Measurements from ENCODE around the gene RPTN.
"Not testable (repeated sequence)": the region's sequence is repeated elsewhere in the genome, so short reads cannot be mapped to it uniquely, and the experiment has no call there.

RPTN gene

DNA sequence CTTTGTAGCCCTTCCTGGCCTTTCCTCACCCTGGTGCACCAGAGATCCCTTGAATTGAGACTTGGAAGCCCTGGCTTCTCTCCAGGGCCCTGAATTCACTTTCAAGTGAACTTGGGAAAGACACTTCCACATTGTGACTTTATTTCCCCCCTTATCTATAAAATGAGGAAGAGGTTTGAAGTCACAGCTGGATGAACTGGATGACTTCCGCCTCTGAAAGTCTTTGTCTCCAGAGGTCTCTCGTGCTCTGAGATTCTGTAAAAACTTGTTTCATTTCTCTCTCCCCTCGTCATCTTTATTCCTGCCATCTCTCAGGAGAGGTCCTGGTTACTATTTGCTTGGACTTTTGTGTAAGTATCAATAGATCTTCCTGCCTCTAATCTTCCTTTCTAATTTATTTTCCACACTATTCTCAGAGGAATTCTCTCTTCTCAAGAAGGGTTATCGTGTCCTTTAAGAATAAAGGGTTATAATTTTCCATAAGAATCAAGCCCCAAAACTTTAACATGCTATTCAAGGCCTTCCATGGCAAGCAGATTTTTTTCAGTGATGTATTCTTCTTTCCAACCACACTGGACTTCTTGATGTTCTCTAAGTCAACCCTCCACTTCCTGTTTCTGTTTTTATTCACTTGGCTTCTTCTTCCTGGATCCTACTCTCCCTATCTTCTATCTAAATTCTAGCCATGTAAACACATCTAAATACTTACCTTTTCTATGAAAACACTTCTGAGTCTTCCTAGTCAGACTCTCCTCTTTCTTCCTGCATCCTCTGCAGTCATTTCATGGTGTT lies 6.5 kb upstream of the RPTN start:
- no peak for DNase-seq (ENCODE audit: low read depth in 2 of 2)

DNA sequence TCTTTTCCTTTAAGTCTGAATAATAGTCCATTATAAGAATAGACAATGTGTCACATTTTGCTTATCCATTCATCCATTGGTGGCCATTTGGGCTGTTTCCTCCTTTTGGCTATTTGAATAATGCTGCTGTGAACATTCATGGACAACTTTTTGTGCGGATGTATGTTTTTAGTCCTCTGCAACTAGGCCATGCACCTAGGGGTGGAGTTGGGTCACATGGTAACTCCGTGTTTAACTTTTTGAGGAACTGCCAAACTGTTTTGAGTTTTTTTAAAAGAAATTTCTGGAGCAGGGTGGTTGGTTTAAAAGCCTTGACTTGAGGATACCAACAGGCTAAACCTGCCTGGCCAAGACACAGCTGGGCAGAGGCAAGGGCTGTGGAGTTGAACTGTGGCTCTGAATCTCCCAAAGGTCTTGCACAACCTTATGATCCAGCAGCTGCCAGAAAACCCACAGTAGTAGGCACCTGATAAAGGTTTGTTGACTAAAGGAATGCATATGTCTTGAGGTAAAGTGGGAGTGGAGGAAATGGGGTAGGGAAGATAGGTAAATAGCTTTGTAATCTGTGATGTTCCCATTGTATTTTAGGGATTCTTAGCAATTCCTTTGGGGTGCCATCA lies 5.6 kb upstream of the RPTN start:
- no peak for DNase-seq (ENCODE audit: low read depth in 2 of 2)

DNA sequence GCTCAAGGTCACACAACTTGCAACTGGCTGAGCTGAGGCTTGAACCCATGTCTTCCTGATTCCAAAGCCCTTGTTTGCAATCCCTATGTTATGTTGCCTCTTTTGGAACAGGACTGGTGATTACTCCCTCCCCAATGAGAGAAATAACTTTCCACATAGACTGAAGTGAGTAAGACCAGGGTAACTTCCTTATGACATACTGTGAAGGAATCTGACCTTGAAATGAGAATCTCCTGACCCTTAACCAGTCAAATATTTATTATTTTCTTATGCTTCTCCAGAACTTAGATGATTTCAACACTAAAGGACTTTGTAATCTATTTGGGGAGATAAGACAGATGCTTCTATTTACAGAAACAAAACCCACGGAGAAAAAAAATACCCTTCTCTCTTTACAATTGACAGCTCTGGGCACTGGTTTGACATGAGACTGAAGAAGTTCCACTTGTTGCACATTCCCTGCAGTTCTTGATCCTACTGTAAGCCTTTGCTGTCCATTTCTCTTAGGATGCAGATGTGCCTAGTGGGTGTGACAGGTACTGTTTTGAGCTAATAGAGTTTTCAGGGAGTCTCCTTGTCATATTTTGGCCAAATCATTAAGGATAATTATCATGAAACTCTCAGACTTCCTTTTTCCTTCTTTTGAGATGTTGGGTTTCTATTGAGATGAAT lies 3.9 kb upstream of the RPTN start:
- no peak for DNase-seq (ENCODE audit: low read depth in 2 of 2)

DNA sequence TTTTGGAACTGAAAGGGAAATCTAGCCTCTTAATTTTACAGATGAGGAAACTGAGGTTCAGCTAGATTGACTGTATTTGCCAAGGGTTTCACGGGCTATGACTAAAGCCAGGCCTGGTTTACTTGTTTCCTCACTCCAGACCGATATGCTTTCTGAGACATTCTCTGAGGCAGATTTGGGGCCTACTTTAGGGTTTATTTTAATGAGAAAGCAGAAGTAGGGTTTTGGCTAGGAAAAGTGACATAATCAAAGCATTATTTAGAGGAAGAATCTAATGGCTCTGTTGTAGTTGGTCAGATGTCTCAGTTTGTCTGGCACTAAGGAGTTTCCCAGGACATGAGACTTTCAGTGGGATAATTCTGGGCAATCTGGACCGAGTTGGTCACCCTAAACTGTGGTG lies 1.5 kb upstream of the RPTN start:
- no peak for DNase-seq (ENCODE audit: low read depth in 2 of 2)

DNA sequence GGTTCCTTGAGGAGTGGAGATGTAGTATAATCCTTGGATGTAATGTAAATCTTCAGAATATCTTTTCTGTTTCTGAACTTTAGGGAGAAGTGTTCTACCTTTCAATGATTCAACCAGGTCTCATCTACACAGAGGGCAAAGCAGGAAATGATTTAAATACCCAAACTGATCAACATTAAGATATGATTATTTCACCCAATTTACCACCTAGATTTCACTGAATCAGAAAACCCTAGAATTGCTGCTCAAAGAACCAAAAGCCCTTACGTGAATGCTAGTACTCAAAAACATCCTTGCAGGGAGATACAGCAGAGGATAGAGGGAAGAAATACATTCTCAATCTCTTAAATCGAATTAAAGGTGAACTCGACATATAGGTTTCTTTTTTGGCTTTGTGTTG lies 5.0 kb downstream of the RPTN start:
- no peak for DNase-seq (ENCODE audit: low read depth in 2 of 2)

DNA sequence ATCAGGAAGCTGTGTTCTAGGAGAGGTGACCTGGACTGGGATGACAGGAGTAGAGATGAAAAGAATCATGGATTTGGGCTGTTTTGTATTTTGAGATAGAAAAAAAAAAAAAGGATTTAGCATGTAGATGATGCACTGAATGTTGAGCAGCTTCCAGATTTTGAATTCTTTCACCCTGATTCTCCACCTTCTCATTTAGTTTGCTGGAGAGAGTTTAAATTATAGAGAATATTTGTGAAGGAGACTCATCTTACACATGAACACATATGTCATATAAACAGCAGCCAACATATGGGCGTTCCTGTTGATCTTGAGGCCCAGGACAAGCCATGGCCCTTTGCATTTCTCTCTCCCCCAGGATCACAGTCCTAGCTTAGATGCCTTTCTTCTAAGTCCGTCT lies 7.4 kb downstream of the RPTN start:
- DNase-seq (ENCODE audit: low read depth in 2 of 2): no peak

DNA sequence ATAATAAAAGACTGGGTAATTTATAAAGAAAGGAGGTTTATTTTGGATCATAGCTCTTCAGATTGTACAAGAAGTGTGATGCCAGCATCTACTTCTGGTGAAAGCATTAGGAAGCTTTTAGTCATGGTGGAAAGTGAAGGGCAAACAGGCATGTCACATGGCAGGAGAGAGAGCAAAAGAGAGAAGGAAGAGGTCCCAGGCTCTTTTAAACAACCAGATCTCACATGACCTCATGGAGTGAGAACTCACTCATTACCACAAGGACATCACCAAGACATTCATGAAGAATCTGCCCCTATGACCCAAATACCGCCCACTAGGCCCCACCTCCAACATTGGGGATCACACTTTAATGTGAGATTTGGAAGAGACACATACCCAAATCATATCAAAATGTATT lies 10.0 kb downstream of the RPTN start:
- no peak for DNase-seq (ENCODE audit: low read depth in 2 of 2)

DNA sequence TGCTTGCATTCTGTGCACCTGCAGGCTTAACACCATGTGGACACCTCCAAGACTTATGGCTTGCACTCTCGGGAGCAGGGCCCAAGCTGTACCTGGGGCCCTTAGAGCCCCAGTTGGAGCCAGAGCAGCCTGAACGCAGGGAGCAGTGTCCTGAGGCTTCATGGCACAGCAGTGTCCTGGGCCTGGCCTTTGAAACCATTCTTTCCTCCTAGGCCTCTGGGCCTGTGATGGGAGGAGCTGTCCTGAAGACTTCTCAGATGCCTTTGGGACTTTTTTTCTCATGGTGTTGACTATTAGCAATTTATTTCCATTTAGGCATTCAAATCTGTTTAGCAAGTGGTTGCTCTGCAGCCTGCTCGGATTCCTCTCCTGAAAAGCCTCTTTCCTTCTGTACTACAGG lies 11.0 kb downstream of the RPTN start:
- no peak for DNase-seq (ENCODE audit: low read depth in 2 of 2)

DNA sequence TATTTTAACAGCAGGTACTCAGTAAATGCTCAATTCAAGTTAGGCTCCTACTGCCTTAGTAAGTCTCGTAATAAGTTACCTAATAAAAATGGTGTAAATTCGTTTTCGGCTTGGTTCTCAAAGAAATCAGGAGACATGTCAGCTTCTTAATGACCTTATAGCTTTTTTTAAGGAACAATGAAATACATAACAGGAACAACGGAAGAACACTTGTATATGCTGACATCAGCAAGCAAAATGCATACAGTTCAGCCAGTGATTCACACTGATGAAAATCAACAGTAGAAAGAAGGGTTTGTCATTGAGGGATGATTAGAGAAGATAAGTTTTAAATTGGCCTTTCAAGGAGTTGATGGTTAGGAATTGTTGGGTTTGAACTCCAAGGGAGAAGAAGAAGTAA lies 13.3 kb downstream of the RPTN start:
- no peak for DNase-seq (ENCODE audit: low read depth in 2 of 2)

DNA sequence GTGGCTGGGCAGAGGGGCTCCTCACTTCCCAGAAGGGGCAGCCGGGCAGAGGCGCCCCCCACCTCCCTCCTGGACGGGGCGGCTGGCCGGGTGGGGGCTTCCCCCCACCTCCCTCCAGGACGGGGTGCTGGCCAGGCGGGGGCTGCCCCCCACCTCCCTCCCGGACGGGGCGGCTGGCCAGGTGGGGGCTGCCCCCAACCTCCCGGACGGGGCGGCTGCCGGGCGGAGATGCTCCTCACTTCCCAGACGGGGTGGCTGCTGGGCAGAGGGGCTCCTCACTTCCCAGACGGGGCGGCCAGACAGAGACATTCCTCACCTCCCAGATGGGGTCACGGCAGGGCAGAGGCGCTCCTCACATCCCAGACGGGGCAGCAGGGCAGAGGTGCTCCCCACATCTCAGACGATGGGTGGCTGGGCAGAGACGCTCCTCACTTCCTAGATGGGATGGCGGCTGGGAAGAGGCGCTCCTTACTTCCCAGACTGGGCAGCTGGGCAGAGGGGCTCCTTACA lies 14.3 kb downstream of the RPTN start:
- DNase-seq (ENCODE audit: low read depth in 2 of 2): not testable (repeated sequence)

DNA sequence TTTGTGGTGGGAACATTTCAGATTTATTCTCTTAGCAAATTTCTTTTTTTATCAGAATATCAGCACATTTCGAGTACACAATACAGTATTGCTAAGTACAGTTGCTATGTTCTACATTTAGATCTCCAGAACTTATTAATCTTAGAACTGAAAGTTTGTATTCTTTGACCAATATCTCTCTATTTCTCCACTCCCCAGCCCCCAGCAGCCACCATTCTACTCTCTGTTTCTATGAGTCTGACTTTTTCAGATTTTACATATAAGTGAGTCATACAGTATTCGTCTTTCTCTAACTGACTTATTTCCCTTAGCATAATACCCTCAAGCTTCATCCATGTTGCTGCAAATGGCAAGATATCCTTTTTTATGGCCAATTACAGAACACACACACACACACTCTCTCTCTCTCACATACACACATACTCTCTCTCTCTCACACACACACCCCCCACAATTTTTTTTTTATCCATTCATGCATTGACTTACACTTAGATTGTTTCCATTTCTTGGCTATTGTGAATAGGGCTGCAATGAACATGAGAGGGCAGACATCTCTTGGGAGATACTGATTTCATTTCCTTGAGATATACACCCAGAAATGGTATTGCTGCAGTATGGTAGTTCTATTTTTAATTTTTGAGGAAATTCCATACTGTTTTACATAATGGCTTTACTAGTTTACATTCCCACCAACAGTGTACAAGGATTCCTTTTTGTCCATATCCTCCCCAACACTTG lies 15.7 kb downstream of the RPTN start:
- DNase-seq (ENCODE audit: low read depth in 2 of 2): no peak

DNA sequence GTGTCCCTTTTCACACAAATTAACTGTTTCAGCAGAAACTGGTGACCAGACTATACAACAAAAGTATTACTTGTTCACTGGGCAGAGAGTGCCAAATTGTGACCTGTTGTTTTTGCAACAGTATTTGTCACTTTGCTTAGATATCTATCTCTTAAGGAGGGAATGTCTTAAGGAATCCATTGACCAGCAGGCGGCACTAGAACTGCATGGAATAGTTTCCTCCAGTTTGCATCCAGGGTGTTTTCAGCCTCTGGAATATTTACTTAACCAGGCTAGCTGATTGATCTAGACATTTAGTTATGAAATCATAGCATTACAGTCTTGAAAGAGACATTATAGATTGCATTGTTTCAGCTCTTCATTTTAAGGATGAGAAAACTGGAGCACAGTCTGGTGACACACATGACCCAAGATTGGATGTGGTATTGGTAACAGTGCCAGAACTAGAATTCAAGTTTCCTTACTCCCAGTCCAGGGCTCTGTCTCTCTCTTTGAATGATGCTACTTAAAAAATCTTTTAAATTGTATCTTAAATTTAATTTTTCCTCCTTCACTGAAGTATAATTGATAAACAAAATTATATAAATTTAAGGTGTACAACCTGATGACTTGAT lies 16.9 kb downstream of the RPTN start:
- DNase-seq (ENCODE audit: low read depth in 2 of 2): no peak

DNA sequence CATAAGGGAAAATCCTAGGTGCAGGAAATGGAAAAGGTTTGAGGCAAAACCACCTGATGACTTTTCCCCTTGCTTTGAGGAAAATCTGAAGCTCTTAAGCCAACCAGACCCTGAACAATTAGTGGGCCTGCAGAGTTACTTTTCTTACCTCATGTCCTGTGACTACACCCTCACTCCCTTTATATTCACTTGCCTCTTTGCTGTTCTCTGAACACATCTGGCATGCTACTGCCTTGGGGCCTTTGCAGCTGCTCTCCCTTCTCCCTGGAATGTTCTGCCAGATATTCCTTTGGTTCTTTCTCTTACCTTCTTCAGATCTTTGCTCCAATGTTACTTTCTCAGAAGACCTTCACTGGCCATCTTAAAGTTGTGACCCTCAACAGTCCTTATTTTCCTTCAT lies 21.8 kb downstream of the RPTN start:
- no peak for DNase-seq (ENCODE audit: low read depth in 2 of 2)

DNA sequence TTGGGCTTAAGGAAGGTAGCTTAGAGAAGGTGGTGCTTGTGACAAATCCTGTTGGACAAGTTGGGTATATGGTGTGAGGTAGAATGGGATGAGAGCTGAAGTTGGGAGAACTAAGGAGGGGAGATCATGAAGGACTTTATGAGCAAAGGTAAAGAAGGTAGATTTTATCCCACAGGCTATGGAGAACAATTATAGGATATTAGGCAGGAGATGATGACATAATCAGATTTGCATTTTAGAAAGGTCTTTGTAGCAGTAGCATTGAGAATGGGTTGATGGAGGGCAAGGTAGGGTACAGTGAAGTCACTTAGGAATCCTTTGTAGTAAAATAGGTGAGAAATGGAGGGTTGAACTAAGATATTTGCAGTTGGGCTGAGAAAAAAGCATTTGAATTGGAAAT lies 28.8 kb downstream of the RPTN start:
- no peak for DNase-seq (ENCODE audit: low read depth in 2 of 2)

DNA sequence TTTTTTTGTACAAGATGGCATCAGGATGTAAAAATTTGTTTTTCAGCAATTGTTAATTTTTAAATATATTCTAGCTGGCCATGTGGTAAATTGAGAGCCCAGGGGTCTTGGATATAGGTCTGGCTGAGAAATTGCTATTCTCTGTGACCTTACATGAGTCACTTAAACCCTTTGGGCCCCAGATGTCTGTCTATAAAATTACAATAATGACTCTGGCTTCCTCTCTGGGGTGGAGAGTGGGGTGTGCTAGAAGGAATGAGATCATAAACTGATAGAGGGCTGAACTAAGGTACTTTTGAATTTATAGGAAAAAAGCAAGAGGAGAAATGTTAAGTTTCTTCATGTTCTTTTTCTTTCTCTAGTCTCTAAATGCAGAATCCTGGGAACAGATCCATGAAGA lies 31.4 kb downstream of the RPTN start:
- no peak for DNase-seq (ENCODE audit: low read depth in 2 of 2)

DNA sequence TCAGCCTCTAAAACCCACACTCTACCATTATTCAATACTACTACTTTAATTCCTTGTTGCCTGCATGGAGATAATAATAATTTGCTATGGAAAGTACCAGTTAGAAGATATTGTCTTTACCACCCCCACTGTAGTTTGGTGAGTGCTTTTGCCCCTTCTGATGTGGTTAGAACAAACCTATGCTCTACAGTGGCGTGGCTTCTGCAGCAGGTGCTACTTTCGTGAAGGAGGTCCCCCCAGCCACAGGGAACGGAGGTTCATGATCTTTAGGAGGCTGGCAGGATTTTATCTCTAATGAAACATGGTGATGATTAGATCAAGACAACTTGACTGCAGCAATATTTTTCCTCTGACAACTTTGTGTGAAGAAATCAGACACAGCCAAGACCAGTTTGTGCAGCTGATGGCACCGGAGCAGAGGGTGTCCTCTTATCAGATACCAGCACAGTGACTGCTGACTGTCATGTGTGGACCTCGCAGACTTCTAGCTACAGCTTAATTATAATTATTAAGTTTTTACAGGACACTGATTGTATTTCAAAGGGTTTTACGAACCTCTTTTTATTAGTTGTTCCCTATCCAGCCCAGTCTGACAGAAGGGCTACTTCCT lies 33.1 kb downstream of the RPTN start:
- DNase-seq (ENCODE audit: low read depth in 2 of 2): no peak

DNA sequence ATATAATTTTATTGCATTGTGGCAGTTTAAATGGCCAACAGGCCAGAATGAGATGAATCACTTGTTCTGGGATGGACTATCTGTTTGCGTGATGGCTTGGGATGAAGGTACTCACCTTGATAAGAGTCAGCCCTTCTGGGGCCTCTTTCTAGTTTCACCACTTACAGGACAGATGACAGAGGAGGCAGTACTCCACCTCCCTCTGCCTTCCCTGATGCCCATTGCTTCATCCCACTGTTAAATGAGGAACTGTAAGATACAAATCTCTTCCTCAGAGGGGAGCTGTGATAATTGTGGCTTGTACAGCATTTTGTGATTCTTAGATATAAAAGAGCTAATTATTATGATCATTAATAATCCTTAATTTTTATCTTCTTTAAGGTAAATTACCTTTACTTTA lies 40.1 kb downstream of the RPTN start:
- no peak for DNase-seq (ENCODE audit: low read depth in 2 of 2)

DNA sequence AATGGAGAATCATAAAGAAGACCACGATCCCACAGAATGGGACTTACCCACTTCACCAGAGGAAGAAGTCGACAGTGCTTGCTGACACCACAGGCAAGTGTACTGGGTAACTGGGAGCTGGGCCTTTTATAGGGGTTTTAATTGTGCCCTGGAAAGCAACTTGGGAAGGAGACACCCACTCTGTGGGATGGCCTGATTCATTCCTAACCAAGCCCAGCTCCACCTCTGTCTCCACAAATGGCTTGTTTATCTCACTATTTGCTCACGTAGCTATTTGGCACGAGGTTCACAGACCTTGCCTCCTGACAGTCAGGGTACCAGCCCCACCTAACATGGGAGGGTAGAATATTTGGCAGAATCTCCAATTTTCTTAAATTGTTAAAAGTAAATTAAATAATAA lies 43.7 kb downstream of the RPTN start, which contains the start of gene TCHH:
Gene TCHH, minus strand, starts transcription at position 101 of the 400 bp plus-strand sequence. CDS start 1,364 bp downstream, outside the sequence.
- no peak for DNase-seq (ENCODE audit: low read depth in 2 of 2)

DNA sequence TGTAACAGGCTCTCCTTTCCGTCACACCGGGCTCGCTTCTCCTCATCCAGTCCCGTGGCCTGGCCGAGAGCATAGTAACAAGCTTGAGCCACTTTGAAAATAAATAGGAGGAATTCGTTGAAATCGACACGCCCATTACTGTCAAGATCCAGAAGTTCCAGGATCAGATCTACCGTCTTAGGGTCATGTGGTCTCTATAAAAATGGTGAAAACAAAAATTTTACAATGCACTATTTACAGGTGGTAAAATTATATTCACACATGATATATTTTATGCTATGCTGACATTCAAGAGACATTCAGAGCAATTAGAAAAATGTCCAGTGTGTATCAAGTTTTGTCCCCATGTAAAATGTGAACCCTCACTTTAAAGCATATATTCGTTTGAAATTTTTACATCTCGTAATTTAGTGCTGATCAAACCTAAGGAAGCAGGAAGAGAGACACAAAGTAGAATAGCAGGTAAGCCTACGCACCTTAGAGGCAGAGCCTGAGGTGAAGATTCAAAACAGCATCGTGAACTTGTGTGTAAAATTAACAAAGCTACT lies 46.1 kb downstream of the RPTN start:
- no peak for DNase-seq (ENCODE audit: low read depth in 2 of 2)

DNA sequence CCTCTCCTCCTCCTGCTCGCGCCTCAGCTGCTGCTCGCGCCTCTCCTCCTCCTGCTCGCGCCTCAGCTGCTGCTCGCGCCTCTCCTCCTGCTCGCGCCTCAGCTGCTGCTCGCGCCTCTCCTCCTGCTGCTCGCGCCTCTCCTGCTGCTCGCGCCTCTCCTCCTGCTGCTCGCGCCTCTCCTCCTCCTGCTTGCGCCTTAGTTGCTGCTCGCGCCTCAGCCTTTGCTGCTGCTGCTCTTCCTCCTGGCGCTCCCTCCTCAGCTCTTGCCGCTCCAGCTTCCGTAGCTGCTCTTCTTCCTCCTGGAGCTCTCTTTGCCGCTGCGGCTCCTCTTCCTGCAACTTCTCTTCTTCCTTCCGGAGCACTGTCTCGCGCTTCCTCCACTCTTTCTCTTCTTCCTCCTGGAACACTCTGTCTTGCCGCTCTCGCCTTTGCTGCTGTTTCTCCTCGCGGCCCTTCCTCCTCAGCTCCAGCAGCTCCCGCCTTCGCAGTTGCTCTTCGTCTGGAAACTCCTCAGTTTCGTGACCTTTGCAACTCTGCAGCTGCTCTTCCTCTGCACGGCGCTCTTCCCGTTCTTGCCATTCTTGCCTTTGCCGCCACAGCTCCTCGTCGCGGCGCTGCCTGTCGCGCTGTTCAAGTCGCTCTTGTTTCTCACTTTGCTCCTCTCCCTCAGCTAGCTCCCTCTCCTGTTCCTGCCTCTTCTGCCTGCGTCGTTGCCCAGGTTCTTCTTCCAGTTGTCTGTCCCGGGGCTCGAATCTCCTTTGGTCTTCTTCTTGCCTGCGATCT lies 46.7 kb downstream of the RPTN start:
- DNase-seq (ENCODE audit: low read depth in 2 of 2): no peak
